CD14-positive monocyte (primary cell): ENCODE measurements around the gene PLPP6. TPM values are rescaled to one million over a fixed set of nuclear protein-coding genes. Genes with fewer than 3 reads are reported as not detected.

Experiments used
- DNase-seq, 3 donors: peaks; one replicate each; pipeline ENCODE4 v3.0.0-alpha.2; 2011 to 2022
- H2AFZ ChIP-seq: 2 replicates; pipeline ENCODE4 v1.6.0; 2012; ENCODE audit warnings: mild to moderate bottlenecking, low read depth, low read length, inconsistent platforms; ENCODE audit not compliant: insufficient read depth, poor library complexity, severe bottlenecking
- H3K27ac ChIP-seq, 2 donors: 1 replicate in 1 of 2; 2 replicates in 1 of 2; pipeline ENCODE4 v1.5.1; 2012 to 2013; ENCODE audit warnings: low read length in 2 of 2, control low read depth in 1 of 2, inconsistent platforms in 1 of 2, low read depth in 1 of 2, mild to moderate bottlenecking in 1 of 2
- H3K27me3 ChIP-seq, 2 donors: one replicate each; pipeline versions ENCODE4 v1.6.0 to v1.6.1; 2011 to 2013; ENCODE audit warnings: low read length in 2 of 2; ENCODE audit not compliant: control insufficient read depth in 2 of 2, insufficient read depth in 2 of 2
- H3K36me3 ChIP-seq, 2 donors: replicated peaks in 1 of 2; 1 replicate in 1 of 2; 2 replicates in 1 of 2; pipeline versions ENCODE4 v1.5.1 to v1.6.1; 2012 to 2013; ENCODE audit warnings: low read length in 2 of 2, control low read depth in 1 of 2, inconsistent platforms in 1 of 2, mild to moderate bottlenecking in 1 of 2; ENCODE audit not compliant: insufficient read depth in 2 of 2, control insufficient read depth in 1 of 2
- H3K4me1 ChIP-seq, 2 donors: 1 replicate in 1 of 2; 2 replicates in 1 of 2; pipeline versions ENCODE4 v1.5.1 to v1.6.1; 2012 to 2013; ENCODE audit warnings: low read length in 2 of 2, control low read depth in 1 of 2, inconsistent platforms in 1 of 2, mild to moderate bottlenecking in 1 of 2, moderate library complexity in 1 of 2; ENCODE audit not compliant: insufficient read depth in 2 of 2, control insufficient read depth in 1 of 2
- H3K4me2 ChIP-seq: replicated peaks from 2 replicates; pipeline ENCODE3; 2012; ENCODE audit warnings: low read length, moderate library complexity, mild to moderate bottlenecking; ENCODE audit not compliant: poor library complexity, severe bottlenecking; ENCODE audit errors: extremely low read depth
- H3K4me3 ChIP-seq, 3 experiments: fragments of 200-600 bp in 1 of 3; sonication (generic) in 1 of 3; replicated peaks in 1 of 3; 1 replicate in 2 of 3; 2 replicates in 1 of 3; pipeline ENCODE4 v1.5.1; 2011 to 2013; ENCODE audit warnings: low read length in 3 of 3, mild to moderate bottlenecking in 3 of 3, control low read depth in 2 of 3, low read depth in 2 of 3, inconsistent platforms in 1 of 3, moderate library complexity in 1 of 3
- H3K79me2 ChIP-seq: 2 replicates; pipeline ENCODE4 v1.6.0; 2012; ENCODE audit warnings: mild to moderate bottlenecking, control low read depth, inconsistent platforms, low read length, moderate library complexity; ENCODE audit not compliant: insufficient read depth
- H3K9ac ChIP-seq: 2 replicates; pipeline ENCODE4 v1.6.0; 2017; ENCODE audit warnings: low read length, mild to moderate bottlenecking; ENCODE audit not compliant: insufficient read depth, poor library complexity, severe bottlenecking
- H3K9me3 ChIP-seq, 2 donors: replicated peaks in 1 of 2; 1 replicate in 1 of 2; 2 replicates in 1 of 2; pipeline versions ENCODE4 v1.5.1 to v1.6.1; 2012 to 2013; ENCODE audit warnings: low read length in 2 of 2, control low read depth in 1 of 2; ENCODE audit not compliant: control insufficient read depth in 1 of 2, insufficient read depth in 1 of 2
- H4K20me1 ChIP-seq: 2 replicates; pipeline ENCODE4 v1.6.0; 2012; ENCODE audit warnings: mild to moderate bottlenecking, low read length, control low read depth, moderate library complexity; ENCODE audit not compliant: insufficient read depth
- H3K27ac Mint-ChIP-seq, 7 donors: one replicate each; pipeline ENCODE4 v1.8.0; 2020; ENCODE audit warnings: mild to moderate bottlenecking in 7 of 7, mixed read lengths in 7 of 7, moderate library complexity in 6 of 7, inconsistent platforms in 2 of 7
- H3K27me3 Mint-ChIP-seq, 3 donors: one replicate each; pipeline ENCODE4 v1.8.0; 2021 to 2022; ENCODE audit warnings: low read depth in 3 of 3, mild to moderate bottlenecking in 3 of 3, mixed read lengths in 3 of 3, moderate library complexity in 3 of 3, inconsistent platforms in 1 of 3
- H3K36me3 Mint-ChIP-seq, 2 donors: one replicate each; pipeline ENCODE4 v1.8.0; 2020; ENCODE audit warnings: mixed read lengths in 2 of 2, inconsistent platforms in 1 of 2, mild to moderate bottlenecking in 1 of 2
- H3K4me1 Mint-ChIP-seq: one replicate; pipeline ENCODE4 v1.8.0; 2020; ENCODE audit warnings: mild to moderate bottlenecking, mixed read lengths
- H3K4me3 Mint-ChIP-seq, 2 donors: one replicate each; pipeline ENCODE4 v1.8.0; 2020; ENCODE audit warnings: mild to moderate bottlenecking in 2 of 2, mixed read lengths in 2 of 2, moderate library complexity in 1 of 2
- H3K9me3 Mint-ChIP-seq, 7 donors: one replicate each; pipeline ENCODE4 v1.8.0; 2020 to 2022; ENCODE audit warnings: mixed read lengths in 7 of 7, mild to moderate bottlenecking in 6 of 7, moderate library complexity in 6 of 7, inconsistent platforms in 2 of 7
- CTCF ChIP-seq: fragments of 200-600 bp; IDR thresholded peaks from one replicate; pipeline ENCODE4 v1.8.0; 2022; ENCODE audit warnings: antibody characterized with exemption, mild to moderate bottlenecking
- WGBS: methylation state at CpG from one replicate; pipeline ENCODE4 v1.1.5; 2013; ENCODE audit warnings: missing lambda C conversion rate; ENCODE audit not compliant: insufficient coverage; 5-methylcytosine and 5-hydroxymethylcytosine counted together
- intact Hi-C, 2 donors: fragments of 100-400 bp; cut with micrococcal nuclease; formaldehyde crosslinking; loops; one replicate each; pipeline versions ENCODE4 v1.15.0 to v1.15.1; 2023
- polyA plus RNA-seq, 3 donors: library from polyadenylated mRNA; depleted of rRNA in 1 of 3; unstranded in 2 of 3; stranded (reverse) in 1 of 3; fragments of 300-500 nt in 2 of 3; fragments of >200 nt in 1 of 3; fragmentation: Illumina TruSeq in 2 of 3; gene quantifications; 1 replicate in 2 of 3; 2 replicates in 1 of 3; pipeline ENCODE4 v1.2.3, GENCODE V29; 2012 to 2021

Gene PLPP6
- polyA plus RNA-seq, 3 donors, result 1.6 to 1.8 (median 1.8) TPM

- intact Hi-C loops, result no loop called here
- no peak overlapping the region for H3K27ac Mint-ChIP-seq
These were observed 38.0 kb downstream of the PLPP6 start for GRCh38 chr9:4700091-4700490.

GRCh38 chr9:4700932-4701331 lies 38.8 kb downstream of the PLPP6 start:
- Mint-ChIP-seq H3K36me3 (peaks cover 54 to 61% of the 10 kb centered on the region in 2 donors), H3K27me3 (peaks cover 0 to 1% (median 0%) of the 10 kb centered on the region in 3 donors), H3K4me1 (no peaks in the 10 kb centered on the region), H3K4me3 (no peak overlapping the region), H3K9me3 (no peaks in the 10 kb centered on the region), H3K27ac (no peak overlapping the region)
- no peaks in the 10 kb centered on the region for H4K20me1 ChIP-seq
- intact Hi-C loops, result no loop called here
- no peak overlapping the region for H3K4me3 ChIP-seq
- H3K4me2 ChIP-seq, result no peak overlapping the region
- no peaks in the 10 kb centered on the region for H3K9me3 ChIP-seq
- no CpG with 5 or more reads among the region's 2 CpGs for WGBS
- no peaks in the 10 kb centered on the region for H3K4me1 ChIP-seq
- H2AFZ ChIP-seq, result no peak overlapping the region
- DNase-seq, result no peak
- TF ChIP-seq CTCF, result no peak
- H3K27me3 ChIP-seq, result no peaks in the 10 kb centered on the region
- peaks cover 57 to 94% of the 10 kb centered on the region in 2 donors for H3K36me3 ChIP-seq
- no peaks in the 10 kb centered on the region for H3K79me2 ChIP-seq
- H3K27ac ChIP-seq, result no peak overlapping the region
- no peak overlapping the region for H3K9ac ChIP-seq

More at GRCh38 chr9:4700091-4700490, 38.0 kb downstream of the PLPP6 start:
- no peaks in the 10 kb centered on the region for H3K9me3 Mint-ChIP-seq
- Histone ChIP-seq H3K27ac (no peak overlapping the region), H3K79me2 (no peaks in the 10 kb centered on the region), H2AFZ (no peak overlapping the region), H3K36me3 (peaks cover 55 to 94% of the 10 kb centered on the region in 2 donors), H3K27me3 (no peaks in the 10 kb centered on the region), H3K4me1 (no peaks in the 10 kb centered on the region), H3K9me3 (no peaks in the 10 kb centered on the region), H4K20me1 (no peaks in the 10 kb centered on the region), H3K4me3 (no peak overlapping the region), H3K4me2 (no peak overlapping the region), H3K9ac (no peak overlapping the region)
- H3K4me3 Mint-ChIP-seq, result no peak overlapping the region
- no peak for TF ChIP-seq CTCF
- no peaks in the 10 kb centered on the region for H3K4me1 Mint-ChIP-seq
- H3K27me3 Mint-ChIP-seq, result peaks cover 0 to 1% (median 0%) of the 10 kb centered on the region in 3 donors
- no peak for DNase-seq
- H3K36me3 Mint-ChIP-seq, result peaks cover 53 to 62% of the 10 kb centered on the region in 2 donors
- WGBS, result 71% methylated on average over 2 of the region's 3 CpGs
